NT2/D1 (cell line): ENCODE results near the gene ADGRL3.

Source experiments
- DNase-seq: peaks from one replicate; pipeline ENCODE4 v3.0.0-alpha.2; 2011; ENCODE audit warnings: low read depth, low spot score
- H3K27me3 ChIP-seq: 2 replicates; pipeline ENCODE4 v1.6.0; 2011; ENCODE audit warnings: mild to moderate bottlenecking; ENCODE audit not compliant: insufficient read length, insufficient read depth
- H3K36me3 ChIP-seq: 2 replicates; pipeline ENCODE4 v1.6.1; 2011; ENCODE audit warnings: mild to moderate bottlenecking, low read length, mixed read lengths; ENCODE audit not compliant: insufficient read depth, insufficient read length
- H3K4me1 ChIP-seq: 2 replicates; pipeline ENCODE4 v1.5.1; 2011; ENCODE audit not compliant: insufficient read depth, insufficient read length
- H3K4me3 ChIP-seq: 2 replicates; pipeline ENCODE4 v1.5.1; 2011; ENCODE audit warnings: low read depth; ENCODE audit not compliant: insufficient read length
- H3K9ac ChIP-seq: 2 replicates; pipeline ENCODE4 v1.6.0; 2011; ENCODE audit warnings: low read depth; ENCODE audit not compliant: insufficient read length
- H3K9me3 ChIP-seq: 2 replicates; pipeline ENCODE4 v1.5.1; 2011; ENCODE audit warnings: mild to moderate bottlenecking, low read length; ENCODE audit not compliant: insufficient read depth
- SUZ12 ChIP-seq: IDR thresholded peaks from 2 replicates; pipeline ENCODE4 v1.6.1; 2011; ENCODE audit not compliant: insufficient read length, insufficient read depth; ENCODE audit errors: extremely low read depth
- YY1 ChIP-seq: IDR thresholded peaks from 2 replicates; pipeline ENCODE4 v1.6.1; 2011; ENCODE audit not compliant: insufficient read length, insufficient read depth
- ZNF274 ChIP-seq: IDR thresholded peaks from 2 replicates; pipeline ENCODE4 v1.6.1; 2011; ENCODE audit warnings: mild to moderate bottlenecking, low read depth, low read length

ADGRL3 gene

GRCh38 chr4:61528595-61528994 is 328.5 kb downstream of the ADGRL3 start:
- Histone ChIP-seq H3K9ac (no peak overlapping the region), H3K36me3 (no peaks in the 10 kb centered on the region), H3K27me3 (no peaks in the 10 kb centered on the region), H3K4me1 (no peaks in the 10 kb centered on the region), H3K4me3 (no peak overlapping the region), H3K9me3 (no peaks in the 10 kb centered on the region)
- TF ChIP-seq ZNF274 (no peak), SUZ12 (no peak), YY1 (no peak)
- DNase-seq = no peak

- Histone ChIP-seq H3K27me3 (no peaks in the 10 kb centered on the region), H3K36me3 (no peaks in the 10 kb centered on the region), H3K4me1 (no peaks in the 10 kb centered on the region), H3K9me3 (no peaks in the 10 kb centered on the region), H3K4me3 (no peak overlapping the region), H3K9ac (no peak overlapping the region)
- no peak for TF ChIP-seq ZNF274
- no peak for TF ChIP-seq YY1
- TF ChIP-seq SUZ12 = no peak
- no peak for DNase-seq
Measured at GRCh38 chr4:61531188-61531587, 331.1 kb downstream of the ADGRL3 start.

- DNase-seq = no peak
- H3K4me1 ChIP-seq = no peaks in the 10 kb centered on the region
- no peak for TF ChIP-seq SUZ12
- TF ChIP-seq ZNF274 = no peak
- TF ChIP-seq YY1 = no peak
Measured at GRCh38 chr4:61532336-61533000, 332.3 kb downstream of the ADGRL3 start.

GRCh38 chr4:61533140-61533539 is 333.0 kb downstream of the ADGRL3 start:
- no peak for DNase-seq
- H3K27me3 ChIP-seq = no peaks in the 10 kb centered on the region
- H3K4me3 ChIP-seq = no peak overlapping the region
- no peak for TF ChIP-seq YY1
- TF ChIP-seq ZNF274 = no peak
- TF ChIP-seq SUZ12 = no peak
- H3K4me1 ChIP-seq = no peaks in the 10 kb centered on the region
- no peaks in the 10 kb centered on the region for H3K36me3 ChIP-seq
- H3K9ac ChIP-seq = no peak overlapping the region
- H3K9me3 ChIP-seq = no peaks in the 10 kb centered on the region

More at GRCh38 chr4:61532336-61533000, 332.3 kb downstream of the ADGRL3 start:
- H3K9ac ChIP-seq = no peak overlapping the region
- no peak overlapping the region for H3K4me3 ChIP-seq
- no peaks in the 10 kb centered on the region for H3K9me3 ChIP-seq
- no peaks in the 10 kb centered on the region for H3K27me3 ChIP-seq
- no peaks in the 10 kb centered on the region for H3K36me3 ChIP-seq

- Histone ChIP-seq H3K4me3 (no peak overlapping the region), H3K4me1 (no peaks in the 10 kb centered on the region), H3K27me3 (no peaks in the 10 kb centered on the region), H3K9me3 (no peaks in the 10 kb centered on the region), H3K36me3 (no peaks in the 10 kb centered on the region), H3K9ac (no peak overlapping the region)
- no peak for TF ChIP-seq YY1
- no peak for TF ChIP-seq SUZ12
- no peak for TF ChIP-seq ZNF274
- no peak for DNase-seq
Measured at GRCh38 chr4:61540944-61541343, 340.8 kb downstream of the ADGRL3 start.

- no peak for DNase-seq
- Histone ChIP-seq H3K9me3 (no peaks in the 10 kb centered on the region), H3K4me1 (no peaks in the 10 kb centered on the region), H3K27me3 (no peaks in the 10 kb centered on the region), H3K36me3 (no peaks in the 10 kb centered on the region), H3K4me3 (no peak overlapping the region), H3K9ac (no peak overlapping the region)
- no peak for TF ChIP-seq SUZ12
- no peak for TF ChIP-seq ZNF274
- no peak for TF ChIP-seq YY1
Measured at GRCh38 chr4:61541459-61541858, 341.3 kb downstream of the ADGRL3 start.

- no peaks in the 10 kb centered on the region for H3K4me1 ChIP-seq
- no peak for DNase-seq
- TF ChIP-seq ZNF274 (no peak), YY1 (no peak), SUZ12 (no peak)
- H3K36me3 ChIP-seq = no peaks in the 10 kb centered on the region
- no peaks in the 10 kb centered on the region for H3K27me3 ChIP-seq
- H3K4me3 ChIP-seq = no peak overlapping the region
- H3K9me3 ChIP-seq = no peaks in the 10 kb centered on the region
- no peak overlapping the region for H3K9ac ChIP-seq
Measured at GRCh38 chr4:61543976-61544375, 343.9 kb downstream of the ADGRL3 start.
